Upper lobe of left lung (tissue), 4 donors: ENCODE results near the gene PBX3.

ENCODE experiments used
- EP300 ChIP-seq, 4 donors: sonication (generic); formaldehyde crosslinking; IDR thresholded peaks; one replicate each; pipeline ENCODE4 v1.5.1; 2017; ENCODE audit warnings: antibody characterized with exemption in 4 of 4, control low read depth in 2 of 4
- POLR2A ChIP-seq, 4 donors: fragments of 450-650 bp; IDR thresholded peaks; one replicate each; pipeline ENCODE4 v1.5.1; 2016 to 2017; ENCODE audit warnings: antibody characterized with exemption in 4 of 4, mild to moderate bottlenecking in 2 of 4
- POLR2AphosphoS5 ChIP-seq, 2 donors: sonication (generic); formaldehyde crosslinking; IDR thresholded peaks; one replicate each; pipeline ENCODE4 v1.5.1; 2017; ENCODE audit warnings: antibody characterized with exemption in 2 of 2
- TF ChIP-seq, protein P1 (sequence below), 6 experiments: fragments of 450-650 bp in 4 of 6; fragments of 200-600 bp in 2 of 6; sonication (generic) in 2 of 6; IDR thresholded peaks; one replicate each; pipeline ENCODE4 v1.5.1; 2016 to 2019; ENCODE audit warnings: antibody characterized with exemption in 6 of 6

- TF ChIP-seq POLR2A (IDR thresholded peaks at IDR 0.05) (no peak), EP300 (IDR thresholded peaks at IDR 0.05) (no peak), POLR2AphosphoS5 (IDR thresholded peaks at IDR 0.05) (no peak)
- TF ChIP-seq, protein P1, sequence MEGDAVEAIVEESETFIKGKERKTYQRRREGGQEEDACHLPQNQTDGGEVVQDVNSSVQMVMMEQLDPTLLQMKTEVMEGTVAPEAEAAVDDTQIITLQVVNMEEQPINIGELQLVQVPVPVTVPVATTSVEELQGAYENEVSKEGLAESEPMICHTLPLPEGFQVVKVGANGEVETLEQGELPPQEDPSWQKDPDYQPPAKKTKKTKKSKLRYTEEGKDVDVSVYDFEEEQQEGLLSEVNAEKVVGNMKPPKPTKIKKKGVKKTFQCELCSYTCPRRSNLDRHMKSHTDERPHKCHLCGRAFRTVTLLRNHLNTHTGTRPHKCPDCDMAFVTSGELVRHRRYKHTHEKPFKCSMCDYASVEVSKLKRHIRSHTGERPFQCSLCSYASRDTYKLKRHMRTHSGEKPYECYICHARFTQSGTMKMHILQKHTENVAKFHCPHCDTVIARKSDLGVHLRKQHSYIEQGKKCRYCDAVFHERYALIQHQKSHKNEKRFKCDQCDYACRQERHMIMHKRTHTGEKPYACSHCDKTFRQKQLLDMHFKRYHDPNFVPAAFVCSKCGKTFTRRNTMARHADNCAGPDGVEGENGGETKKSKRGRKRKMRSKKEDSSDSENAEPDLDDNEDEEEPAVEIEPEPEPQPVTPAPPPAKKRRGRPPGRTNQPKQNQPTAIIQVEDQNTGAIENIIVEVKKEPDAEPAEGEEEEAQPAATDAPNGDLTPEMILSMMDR (IDR thresholded peaks at IDR 0.05) = no peak
Measured at GRCh38 chr9:125956102-125956501, 208.9 kb downstream of the PBX3 start.
